ENCODE data around the gene AKAP13.

AKAP13 gene

DNA sequence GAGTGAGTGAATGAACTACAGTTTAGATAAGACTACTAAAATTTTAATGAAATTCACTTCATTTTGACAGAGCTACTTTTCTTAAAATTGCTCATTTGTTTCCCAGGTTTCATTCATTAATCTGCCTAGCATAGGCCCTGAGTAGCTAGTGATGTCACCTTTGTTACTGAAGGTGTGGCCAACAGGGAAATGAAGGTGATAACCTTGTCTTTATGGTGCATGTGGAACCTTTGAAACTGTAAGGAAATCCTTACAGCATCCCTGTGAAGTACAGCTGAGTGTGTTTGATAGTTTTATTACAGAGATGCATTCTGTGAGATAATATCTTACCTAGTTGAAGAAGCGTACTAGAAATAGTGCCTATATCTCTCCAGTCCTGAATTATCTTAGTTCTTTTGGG is 112.9 kb downstream of the AKAP13 start:
- H3K4me3 ChIP-seq (ENCODE audit: low read depth, low read length), result no peak overlapping the region

DNA sequence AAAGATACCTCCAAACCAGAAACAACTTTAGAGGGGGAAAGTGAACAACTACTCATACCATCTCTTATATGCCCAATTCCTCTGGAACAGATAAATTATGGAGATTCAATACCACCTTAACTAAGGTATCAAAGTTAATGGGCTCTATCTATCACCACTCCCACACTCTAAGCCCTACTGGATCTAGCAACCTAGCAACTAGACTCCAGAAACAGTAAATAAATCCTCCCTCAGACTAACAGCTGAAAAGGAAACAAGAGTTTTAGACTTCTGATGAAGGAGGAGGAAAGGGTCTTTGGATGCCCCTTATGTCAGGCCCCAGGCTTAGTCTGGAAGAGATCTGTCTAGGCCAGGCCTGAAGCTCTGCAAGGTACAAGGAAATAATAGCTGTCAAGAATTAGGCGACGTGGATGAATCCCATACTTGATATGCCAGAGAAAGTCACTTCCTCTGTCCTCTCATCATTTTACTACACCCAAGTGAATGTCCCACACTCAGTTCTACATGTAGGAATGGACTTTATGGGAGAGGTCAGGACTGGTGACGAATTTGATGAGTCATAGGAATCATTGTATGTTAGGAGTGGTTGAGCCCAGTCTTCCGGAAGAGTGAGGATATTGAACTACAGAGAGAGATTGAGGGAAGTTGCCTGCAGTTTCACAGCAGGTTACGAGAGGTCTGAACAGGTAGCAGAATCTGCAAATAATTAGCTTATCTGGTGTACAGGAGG is 113.8 kb downstream of the AKAP13 start:
- no peak overlapping the region for H3K4me3 ChIP-seq (ENCODE audit: low read depth, low read length)

DNA sequence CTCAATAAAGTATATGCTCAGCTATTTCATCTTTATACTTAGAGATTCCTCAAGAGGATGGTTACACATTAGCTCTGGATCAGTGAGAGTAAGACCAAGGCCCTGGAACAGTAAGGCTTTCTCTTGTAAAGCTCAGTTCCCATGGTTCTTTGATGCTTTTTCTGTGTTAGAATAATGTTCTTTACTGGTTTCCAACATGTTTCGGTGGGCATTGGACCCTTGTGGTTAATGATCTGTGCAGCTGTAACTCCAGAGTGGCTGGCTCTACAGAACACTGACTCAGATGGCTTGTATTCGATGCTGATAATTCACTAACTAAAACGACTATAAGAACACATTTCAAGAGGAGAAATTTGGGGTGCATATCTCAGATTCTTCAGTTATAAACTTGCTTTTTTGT is 114.7 kb downstream of the AKAP13 start:
- H3K4me3 ChIP-seq (ENCODE audit: low read depth, low read length), result no peak overlapping the region

DNA sequence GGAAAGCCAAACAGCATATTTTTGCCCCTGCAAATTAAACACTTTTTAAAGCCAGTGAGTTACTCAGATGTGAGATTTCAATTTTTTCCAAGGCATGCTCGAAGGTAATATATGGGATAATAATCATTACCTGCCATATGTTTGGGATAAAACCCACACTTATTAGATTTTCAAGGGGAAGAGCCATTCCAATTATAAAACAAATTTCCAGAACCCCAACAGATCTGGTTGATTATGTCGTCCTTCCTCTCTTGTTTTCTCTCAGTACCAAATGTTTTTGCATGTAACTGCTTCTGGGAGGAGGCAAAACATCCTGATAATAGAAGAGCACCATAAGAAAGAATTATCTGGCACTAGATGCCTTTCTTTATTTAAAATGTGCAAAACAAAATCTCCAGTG is 115.1 kb downstream of the AKAP13 start:
- no peak overlapping the region for H3K4me3 ChIP-seq (ENCODE audit: low read depth, low read length)

DNA sequence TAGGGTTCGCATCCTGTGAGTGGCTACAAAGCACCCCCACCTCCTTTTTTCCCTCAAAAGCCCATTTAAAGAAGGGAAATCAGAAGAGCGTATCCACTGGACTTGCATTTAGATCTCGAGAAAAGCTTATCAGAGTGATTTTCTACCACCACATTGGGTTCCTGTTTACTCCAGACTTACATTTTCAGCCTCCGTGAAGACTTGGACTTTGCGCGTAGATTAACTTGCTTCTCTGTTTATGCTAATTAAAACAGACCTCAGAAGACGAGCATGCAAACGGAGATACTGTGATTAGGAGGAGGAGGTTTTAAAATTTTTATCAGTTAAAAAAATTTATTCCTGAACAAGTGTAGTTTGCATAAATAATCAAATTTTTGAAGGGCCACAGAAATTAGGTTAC is 115.7 kb downstream of the AKAP13 start:
- H3K4me3 ChIP-seq (ENCODE audit: low read depth, low read length), result no peak overlapping the region

DNA sequence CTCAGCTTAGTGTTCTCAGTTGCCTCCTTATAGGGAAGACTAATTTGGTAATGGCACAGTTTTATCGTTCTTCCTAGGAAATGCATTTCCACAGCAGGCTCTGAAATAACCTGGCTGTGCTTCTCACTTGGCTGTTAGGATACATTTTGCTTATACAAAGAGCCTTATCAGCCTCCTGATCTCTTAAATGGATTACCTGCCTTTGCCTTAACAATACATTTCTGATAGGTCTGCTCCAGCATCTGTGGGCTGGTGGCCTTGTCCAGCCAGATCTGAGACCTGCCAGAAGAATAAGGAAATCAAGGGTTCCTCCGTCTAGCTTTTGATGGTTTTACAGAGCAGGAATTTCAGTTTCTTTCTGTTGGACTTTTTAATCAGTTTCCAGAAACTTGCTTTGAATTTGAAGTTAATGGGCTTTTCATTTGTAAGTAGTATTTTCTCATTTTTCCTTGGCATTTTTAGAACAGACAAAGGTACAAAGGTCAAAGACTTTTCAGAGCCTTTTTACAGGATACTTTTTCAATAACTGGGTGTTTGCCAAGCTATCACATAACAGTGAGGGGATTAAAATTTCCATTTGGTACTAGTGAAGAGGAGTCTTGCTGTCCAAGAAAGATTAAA is 116.3 kb downstream of the AKAP13 start:
- H3K4me3 ChIP-seq (ENCODE audit: low read depth, low read length), result no peak overlapping the region

DNA sequence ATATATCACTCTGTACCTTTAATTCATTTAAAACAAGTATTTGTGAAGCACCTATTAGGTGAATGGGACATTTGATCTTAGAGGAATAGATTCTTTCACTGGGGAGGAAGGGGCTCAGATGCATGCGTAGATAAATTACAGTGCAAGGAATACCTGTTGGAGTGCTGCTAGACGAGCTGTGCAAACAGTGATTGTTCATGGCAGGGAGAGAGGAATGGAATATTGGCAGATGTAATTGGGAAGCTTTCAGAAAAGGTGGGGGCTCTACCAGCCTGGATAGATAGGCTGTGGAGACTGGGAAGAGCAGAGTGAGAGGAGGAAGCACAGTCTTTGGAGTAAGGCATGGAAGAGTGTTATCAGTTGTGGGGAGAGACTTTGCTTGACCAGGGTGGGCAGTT is 116.8 kb downstream of the AKAP13 start:
- no peak overlapping the region for H3K4me3 ChIP-seq (ENCODE audit: low read depth, low read length)

DNA sequence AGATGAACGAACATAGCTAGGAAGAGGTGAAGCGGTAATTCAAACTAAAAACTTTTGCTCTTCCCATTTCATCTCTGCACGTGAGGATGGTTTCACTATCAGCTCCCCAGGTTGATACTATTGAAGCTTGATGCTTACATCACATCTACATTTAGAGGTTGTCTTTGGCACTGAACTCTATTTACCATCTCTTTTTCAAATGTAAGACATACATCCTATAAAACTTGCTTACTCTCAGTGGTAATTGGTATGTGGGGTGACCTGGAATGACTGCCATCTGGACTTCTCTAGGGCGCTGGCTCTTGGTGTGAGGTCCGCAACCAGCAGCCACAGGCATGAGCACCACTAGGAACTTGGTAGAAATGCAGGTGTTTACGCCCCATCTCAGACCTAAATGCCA is 118.1 kb downstream of the AKAP13 start:
- H3K4me3 ChIP-seq (ENCODE audit: low read depth, low read length), result no peak overlapping the region

DNA sequence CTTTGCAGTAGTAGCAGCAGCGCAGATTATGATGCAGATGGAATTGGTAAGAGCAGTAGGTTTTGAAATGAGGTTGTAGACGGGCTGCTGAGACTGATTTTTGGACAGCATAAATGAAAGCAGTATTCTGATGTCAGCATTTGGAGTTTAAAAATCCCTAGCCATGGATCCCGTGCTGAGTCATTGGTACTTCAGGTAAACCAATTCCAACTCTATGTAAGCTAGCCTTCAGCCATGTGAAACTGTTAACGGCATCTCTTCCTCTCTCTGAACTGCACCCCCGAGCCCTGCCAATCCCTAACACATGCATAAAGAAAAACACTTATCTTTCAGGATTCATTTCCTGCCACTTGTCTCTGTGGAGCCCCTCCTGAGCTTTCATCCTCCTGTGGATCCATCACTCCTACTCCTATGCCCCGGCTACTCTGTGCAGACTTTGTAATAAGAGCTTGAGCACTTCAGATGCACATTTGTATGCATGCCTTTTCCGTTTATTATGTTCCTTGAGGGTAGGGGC is 119.0 kb downstream of the AKAP13 start:
- no peak overlapping the region for H3K4me3 ChIP-seq (ENCODE audit: low read depth, low read length)

DNA sequence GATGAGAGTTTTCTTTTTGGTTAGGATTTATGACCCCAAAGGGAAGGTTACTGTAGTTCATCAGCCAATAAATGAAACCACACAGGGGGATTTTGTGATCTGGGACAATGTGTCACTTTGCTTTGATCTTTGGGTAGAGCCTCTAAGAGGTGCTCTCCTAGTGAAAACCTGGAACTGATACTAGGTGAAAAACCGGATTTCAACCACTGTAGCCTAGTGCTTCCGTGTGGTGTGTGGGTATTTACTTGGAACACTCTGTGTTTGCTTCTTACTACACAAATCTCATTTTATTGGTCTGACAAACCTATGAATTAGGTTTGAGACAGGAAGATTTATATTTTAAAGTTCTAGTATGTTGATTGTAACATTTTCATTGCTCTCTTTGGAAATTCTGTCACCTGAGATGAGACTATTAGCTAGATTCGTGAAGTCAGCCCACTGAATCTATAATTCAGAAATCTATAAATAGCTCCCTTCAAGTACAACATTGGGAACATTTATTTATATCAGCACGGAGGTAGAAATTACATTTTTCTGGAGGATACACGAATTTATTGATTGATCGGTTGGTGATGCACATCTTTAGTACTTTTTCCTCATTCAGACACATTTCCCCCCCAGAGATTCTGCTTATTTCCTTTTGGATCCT is 119.8 kb downstream of the AKAP13 start:
- no peak overlapping the region for H3K4me3 ChIP-seq (ENCODE audit: low read depth, low read length)

DNA sequence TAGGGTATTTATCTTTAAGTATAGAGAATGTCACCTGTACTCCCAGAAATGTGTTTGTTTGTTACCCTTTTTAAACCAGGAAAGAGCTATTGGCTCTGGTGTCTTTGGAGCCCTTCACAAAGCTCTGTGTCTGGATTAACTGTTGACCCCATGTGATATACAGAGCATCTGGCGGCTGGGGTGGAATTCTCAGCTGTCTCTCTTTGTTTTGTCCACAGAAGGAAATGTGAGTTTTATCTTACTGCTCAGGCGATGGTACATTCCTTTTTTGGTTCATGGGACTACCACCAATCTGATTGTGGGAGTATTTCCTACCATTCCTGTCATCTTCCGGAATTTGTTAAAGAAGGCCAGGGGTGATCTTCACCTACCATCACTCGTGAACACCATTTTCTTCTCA is 120.3 kb downstream of the AKAP13 start:
- no peak overlapping the region for H3K4me3 ChIP-seq (ENCODE audit: low read depth, low read length)

DNA sequence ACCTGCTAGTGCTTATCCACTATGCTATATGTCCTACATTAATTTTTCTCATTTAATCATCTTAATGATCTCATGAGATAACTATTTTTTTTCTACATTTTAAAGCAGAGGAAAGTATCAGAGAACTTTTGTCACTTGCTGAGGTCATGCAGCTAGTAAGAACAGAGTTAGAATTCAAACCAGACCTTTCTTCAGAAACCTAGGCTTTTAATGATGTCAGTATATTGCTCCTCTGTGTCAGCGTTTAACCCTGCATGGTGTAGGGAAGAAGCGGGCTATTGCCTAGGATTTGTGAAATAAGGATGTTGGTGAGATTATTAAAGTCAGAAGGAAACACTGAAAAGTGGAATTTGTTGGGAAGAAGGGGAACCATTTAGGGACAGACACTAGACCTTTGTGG is 121.2 kb downstream of the AKAP13 start:
- no peak overlapping the region for H3K4me3 ChIP-seq (ENCODE audit: low read depth, low read length)

DNA sequence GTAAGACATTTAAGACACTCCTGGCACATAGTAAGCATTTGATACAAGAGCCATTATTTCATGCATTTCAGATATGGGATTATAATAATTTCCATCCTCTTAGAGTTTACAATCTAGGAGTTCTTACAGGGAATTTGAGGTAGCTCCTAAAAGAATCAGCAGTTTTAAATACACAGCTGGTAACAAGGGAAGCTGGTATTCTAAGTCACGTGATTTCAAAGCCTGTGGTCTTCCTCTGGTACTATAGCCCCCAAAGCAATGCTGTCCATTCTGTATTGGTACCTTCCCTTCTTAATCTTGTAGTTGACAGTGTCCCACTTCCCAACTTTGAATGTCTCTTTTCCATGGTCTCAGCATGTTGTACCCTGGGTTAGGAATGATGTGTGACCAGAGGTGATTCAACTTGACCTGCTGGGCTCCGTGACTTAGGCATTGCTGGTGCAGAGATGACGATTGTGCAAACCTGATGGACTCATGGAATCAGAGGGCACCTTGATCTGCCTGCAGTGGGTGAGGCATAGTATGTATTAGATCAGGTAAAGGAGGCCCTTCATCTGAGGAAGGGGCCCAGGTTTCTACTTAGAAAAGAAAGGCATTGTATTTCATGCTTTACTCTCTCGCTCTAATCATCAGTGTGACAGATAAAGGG is 122.9 kb downstream of the AKAP13 start:
- H3K4me3 ChIP-seq (ENCODE audit: low read depth, low read length), result no peak overlapping the region

DNA sequence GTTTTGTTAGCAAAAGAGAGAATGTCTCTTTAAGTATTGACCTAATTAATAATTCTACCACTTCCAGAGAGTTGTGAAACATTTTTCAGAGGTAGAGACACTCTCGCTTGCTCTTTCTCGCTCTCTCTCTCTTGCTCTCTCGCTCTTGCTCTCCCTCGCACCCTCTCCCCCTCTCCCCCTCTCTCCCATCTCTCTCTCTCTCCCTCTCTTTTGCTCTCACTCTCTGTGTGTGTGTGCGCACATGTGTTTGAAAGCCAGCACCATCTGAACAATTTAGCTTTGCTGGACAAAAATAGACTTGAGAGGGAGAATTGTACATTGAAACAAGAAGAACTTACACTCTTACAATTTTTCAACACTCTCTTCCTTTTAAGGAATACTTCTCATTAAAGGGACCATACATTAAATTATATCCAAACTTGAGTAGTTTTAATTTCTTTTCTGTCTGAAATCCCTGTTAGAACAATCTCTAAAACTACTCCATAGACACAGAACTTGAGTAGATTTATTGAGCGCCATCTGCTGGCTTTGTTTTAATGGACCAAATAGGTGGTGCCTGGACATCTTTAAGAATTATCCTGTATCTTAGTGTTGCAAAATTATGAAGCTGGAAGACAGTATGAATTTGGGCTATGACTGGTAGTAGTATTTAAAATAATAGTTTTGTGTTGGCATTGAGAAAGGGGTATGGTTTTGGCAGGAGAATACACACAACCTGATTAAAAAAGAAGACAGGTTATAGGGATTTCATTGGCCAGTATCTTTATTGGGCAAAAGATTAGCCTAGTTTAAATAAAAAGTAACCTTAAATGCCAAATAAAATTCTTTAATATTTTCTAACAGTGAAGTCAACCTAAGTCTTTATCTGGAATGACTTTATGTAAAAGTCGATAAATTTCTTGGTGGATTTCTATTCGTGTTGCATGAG is 124.6 kb downstream of the AKAP13 start:
- no peak overlapping the region for H3K4me3 ChIP-seq (ENCODE audit: low read depth, low read length)

DNA sequence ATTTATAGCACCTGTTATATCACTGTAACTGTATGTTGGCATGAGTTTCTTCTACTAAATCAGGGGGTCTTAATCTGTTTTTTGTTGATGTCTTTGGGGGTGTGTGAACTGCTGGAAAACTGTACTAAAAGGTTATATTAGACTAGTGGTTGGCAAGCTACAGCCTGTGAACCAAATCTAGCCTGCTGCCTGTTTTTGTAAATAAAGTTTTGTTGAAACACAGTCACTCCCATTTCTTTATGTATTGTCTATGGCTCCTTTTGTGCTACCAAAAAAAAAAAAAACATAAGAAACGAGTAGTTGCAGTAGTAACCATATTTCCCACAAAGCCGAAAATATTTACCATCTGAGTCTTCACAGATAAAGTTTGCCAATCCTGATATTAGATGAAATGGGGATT is 126.7 kb downstream of the AKAP13 start:
- H3K4me3 ChIP-seq (ENCODE audit: low read depth, low read length), result no peak overlapping the region

DNA sequence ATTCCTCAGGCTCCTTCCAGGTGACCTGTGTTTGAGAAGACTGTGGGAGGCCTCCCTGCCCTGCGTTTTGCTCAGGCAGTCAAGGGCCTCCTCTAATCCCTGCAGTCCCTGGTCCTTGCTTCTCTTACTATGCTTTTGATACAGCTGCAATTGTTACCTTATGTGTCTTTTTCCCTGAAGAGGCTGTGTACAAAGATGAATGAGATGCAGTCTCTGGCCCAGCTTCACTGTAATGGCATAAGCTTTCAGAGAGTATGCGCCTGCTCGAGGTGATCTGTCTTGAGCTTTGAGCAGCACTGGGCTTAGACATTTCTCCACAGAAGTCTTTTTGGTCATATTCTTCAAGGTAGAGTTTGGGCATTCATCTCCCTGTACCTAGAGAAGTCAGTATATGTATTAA is 129.6 kb downstream of the AKAP13 start:
- H3K4me3 ChIP-seq (ENCODE audit: low read depth, low read length), result no peak overlapping the region

DNA sequence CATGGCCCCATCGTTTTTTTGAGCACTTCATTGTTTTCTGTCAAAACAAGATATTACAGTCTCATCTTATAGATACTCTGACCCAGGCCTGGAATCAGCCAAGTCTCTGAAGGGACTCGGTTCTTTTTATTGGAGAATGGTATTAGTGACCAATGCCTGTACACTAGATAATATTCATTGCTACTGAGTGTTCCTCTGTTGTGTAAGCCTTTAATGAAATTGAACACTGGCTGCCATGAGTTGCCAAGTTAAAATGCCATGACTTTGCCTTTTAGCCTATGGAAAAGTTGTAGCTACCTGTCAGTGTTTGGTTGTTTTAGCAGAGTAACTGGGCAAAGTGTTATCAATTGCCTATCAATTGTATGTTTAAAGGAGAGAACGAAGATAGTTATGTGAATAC is 134.0 kb downstream of the AKAP13 start:
- no peak overlapping the region for H3K4me3 ChIP-seq (ENCODE audit: low read depth, low read length)

DNA sequence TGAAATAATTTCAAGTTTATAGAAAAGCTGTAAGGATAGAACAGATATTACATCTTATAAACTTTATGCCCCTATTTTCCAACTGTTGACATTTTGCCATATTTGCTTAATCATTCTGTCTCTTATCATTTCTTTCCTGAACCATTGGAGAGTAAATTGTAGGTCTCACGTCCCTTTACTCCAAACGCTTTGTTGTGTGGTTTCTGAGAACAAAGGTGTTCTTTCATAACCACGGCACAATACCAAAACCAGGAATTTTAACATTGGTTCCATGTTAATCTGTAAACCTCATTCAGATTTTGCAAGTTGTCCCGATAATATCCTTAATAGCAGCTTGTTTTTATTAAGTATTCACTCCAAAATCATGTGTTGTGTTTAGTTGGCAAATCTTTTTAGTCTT is 134.8 kb downstream of the AKAP13 start:
- no peak overlapping the region for H3K4me3 ChIP-seq (ENCODE audit: low read depth, low read length)

DNA sequence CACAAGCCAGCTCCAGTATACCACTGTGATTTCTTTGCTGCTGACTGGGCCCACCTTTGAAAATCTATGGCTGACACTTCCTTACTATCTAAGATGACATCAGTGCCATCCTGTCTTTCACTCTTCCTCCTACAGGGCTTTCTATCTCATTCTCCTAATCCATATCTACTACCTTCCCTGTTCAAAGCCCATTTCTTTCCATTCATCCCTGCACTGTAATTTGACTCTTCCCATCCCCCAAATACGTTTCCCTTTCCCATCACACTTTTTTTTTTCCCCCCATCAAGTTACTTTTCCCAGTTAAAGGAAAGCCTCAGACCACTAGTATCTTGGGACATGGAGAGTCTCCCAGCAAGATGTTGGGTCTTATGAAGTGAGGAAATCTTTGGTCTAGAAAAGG is 136.7 kb downstream of the AKAP13 start:
- no peak overlapping the region for H3K4me3 ChIP-seq (ENCODE audit: low read depth, low read length)

DNA sequence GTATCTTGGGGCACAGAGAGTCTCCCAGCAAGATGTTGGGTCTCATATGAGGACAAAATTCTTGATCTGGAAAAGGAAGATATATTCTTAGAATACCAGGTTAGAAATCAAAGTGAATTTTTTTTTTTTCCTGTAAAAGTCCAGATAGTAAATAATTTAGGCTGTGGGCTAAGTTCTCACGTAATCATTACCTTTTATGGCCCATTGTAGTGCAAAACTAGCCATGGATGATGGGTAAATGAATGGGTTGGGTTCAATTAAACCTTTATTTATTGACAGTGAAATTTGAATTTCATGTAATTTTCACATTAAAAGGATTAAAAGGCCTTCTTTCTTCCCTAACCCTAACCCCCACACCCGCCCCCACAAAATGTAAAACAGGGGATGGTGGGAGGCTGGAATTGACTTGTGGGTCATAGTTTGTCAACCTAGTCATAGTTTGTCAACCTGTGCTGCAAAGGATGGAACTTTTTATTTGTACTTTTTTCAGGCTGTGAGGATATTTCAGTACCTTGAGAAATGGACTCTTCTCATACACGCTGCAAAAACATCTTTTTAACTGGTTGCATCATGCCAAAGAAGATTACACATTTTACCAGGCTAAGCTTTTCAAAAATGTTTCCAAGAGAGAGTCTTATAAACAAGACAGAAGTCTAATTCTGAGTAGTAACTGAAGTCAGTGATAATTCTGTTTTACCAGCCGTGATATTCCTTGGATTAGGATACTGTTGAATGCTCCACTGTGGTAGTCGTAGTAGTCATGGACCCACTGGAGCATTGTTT is 138.8 kb downstream of the AKAP13 start:
- H3K4me3 ChIP-seq (ENCODE audit: low read depth, low read length), result no peak overlapping the region

All from iPS-11a (cell line).